ENCODE measurements around the gene TRAPPC13.
"Not testable (repeated sequence)": the region's sequence is repeated elsewhere in the genome, so short reads cannot be mapped to it uniquely, and the experiment has no call there.

TRAPPC13 gene

GRCh38 chr5:65672796-65673195 is 48.0 kb downstream of the TRAPPC13 start:
- no peaks in the 10 kb centered on the region for H3K9me3 ChIP-seq (ENCODE audit: control insufficient read depth, low read length)
- peaks cover 69% of the 10 kb centered on the region for H3K36me3 ChIP-seq (ENCODE audit: control insufficient read depth, insufficient read depth, low read length)
- DNase-seq = no peak
- no peaks in the 10 kb centered on the region for H3K27me3 ChIP-seq (replicated peaks; ENCODE audit: control insufficient read depth, insufficient read depth, low read length, poor library complexity, severe bottlenecking)
- no peaks in the 10 kb centered on the region for H3K4me1 ChIP-seq (ENCODE audit: control insufficient read depth, insufficient read depth, low read length, poor library complexity, severe bottlenecking)
- no peak overlapping the region for H3K27ac ChIP-seq (ENCODE audit: insufficient read depth, low read length, poor library complexity, severe bottlenecking)
- no peak overlapping the region for H3K4me3 ChIP-seq (ENCODE audit: insufficient read depth, low read depth, low read length, poor library complexity, severe bottlenecking)

DNA sequence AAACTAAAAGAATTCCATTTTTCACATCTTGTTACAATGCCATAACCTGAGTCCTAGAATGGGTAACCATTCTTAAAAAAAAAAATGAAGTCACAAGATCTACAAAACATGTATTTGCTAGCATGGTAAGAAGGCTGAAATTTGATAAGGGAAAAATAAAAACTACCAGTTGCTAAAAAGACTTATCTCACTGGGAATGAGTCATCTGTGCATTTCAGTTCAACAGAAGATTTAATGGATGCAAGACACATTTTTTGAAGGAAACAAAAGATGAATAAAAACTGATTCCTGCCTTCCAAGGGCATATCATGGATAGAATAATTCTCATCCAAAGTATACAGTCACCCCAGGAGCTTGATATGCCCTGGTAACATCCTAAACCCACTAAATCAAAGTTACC is 49.9 kb downstream of the TRAPPC13 start:
- no peak for DNase-seq
- H3K9me3 ChIP-seq (ENCODE audit: control insufficient read depth, low read length) = no peaks in the 10 kb centered on the region
- H3K36me3 ChIP-seq (ENCODE audit: control insufficient read depth, insufficient read depth, low read length) = peaks cover 64% of the 10 kb centered on the region
- H3K27me3 ChIP-seq (replicated peaks; ENCODE audit: control insufficient read depth, insufficient read depth, low read length, poor library complexity, severe bottlenecking) = no peaks in the 10 kb centered on the region
- H3K4me3 ChIP-seq (ENCODE audit: insufficient read depth, low read depth, low read length, poor library complexity, severe bottlenecking) = no peak overlapping the region
- H3K27ac ChIP-seq (ENCODE audit: insufficient read depth, low read length, poor library complexity, severe bottlenecking) = no peak overlapping the region
- H3K4me1 ChIP-seq (ENCODE audit: control insufficient read depth, insufficient read depth, low read length, poor library complexity, severe bottlenecking) = no peaks in the 10 kb centered on the region

DNA sequence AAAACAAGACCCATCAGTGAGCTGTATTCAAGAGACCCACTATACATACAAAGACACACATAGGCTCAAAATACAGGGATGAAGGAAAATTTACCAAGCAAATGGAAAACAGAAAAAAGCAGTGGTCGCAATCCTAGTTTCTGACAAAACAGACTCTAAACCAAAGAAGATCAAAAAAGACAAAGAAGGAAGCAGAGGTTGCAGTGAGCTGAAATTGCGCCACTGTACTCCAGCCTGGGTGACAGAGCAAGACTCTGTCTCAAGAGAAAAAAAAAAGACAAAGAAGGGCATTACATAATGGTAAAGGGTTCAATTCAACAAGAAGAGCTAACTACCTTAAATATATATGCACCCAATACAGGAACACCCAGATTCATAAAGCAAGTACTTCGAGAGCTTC is 51.2 kb downstream of the TRAPPC13 start:
- not testable (repeated sequence) for H3K4me3 ChIP-seq (ENCODE audit: insufficient read depth, low read depth, low read length, poor library complexity, severe bottlenecking); H3K9me3 ChIP-seq (ENCODE audit: control insufficient read depth, low read length); DNase-seq; H3K4me1 ChIP-seq (ENCODE audit: control insufficient read depth, insufficient read depth, low read length, poor library complexity, severe bottlenecking); H3K27ac ChIP-seq (ENCODE audit: insufficient read depth, low read length, poor library complexity, severe bottlenecking); H3K27me3 ChIP-seq (replicated peaks; ENCODE audit: control insufficient read depth, insufficient read depth, low read length, poor library complexity, severe bottlenecking)
- peaks cover 61% of the 10 kb centered on the region for H3K36me3 ChIP-seq (ENCODE audit: control insufficient read depth, insufficient read depth, low read length)

DNA sequence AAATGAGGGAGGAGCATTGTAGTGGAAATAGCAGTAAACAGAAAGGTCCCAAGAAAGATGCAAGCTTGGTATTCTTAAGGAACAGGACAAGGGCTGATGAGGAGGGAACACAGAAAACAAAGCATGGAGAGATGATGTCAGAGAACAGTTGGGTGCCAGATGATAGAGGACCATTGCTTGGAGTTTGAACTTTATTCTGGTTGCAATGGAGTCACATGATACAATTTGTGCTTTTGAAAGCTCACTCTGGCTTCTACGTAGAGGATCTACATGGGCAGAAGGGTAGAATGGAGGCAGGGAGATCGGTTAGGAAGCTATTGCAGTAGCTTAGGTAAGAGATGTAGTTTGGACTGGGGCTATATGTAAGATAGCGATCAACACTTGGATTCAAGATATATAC is 57.3 kb downstream of the TRAPPC13 start:
- no peaks in the 10 kb centered on the region for H3K27me3 ChIP-seq (replicated peaks; ENCODE audit: control insufficient read depth, insufficient read depth, low read length, poor library complexity, severe bottlenecking)
- H3K4me3 ChIP-seq (ENCODE audit: insufficient read depth, low read depth, low read length, poor library complexity, severe bottlenecking) = no peak overlapping the region
- H3K27ac ChIP-seq (ENCODE audit: insufficient read depth, low read length, poor library complexity, severe bottlenecking) = no peak overlapping the region
- no peaks in the 10 kb centered on the region for H3K9me3 ChIP-seq (ENCODE audit: control insufficient read depth, low read length)
- no peak for DNase-seq
- no peaks in the 10 kb centered on the region for H3K4me1 ChIP-seq (ENCODE audit: control insufficient read depth, insufficient read depth, low read length, poor library complexity, severe bottlenecking)
- H3K36me3 ChIP-seq (ENCODE audit: control insufficient read depth, insufficient read depth, low read length) = peaks cover 63% of the 10 kb centered on the region

GRCh38 chr5:65693121-65693520 is 68.3 kb downstream of the TRAPPC13 start:
- H3K36me3 ChIP-seq (ENCODE audit: control insufficient read depth, insufficient read depth, low read length) = peaks cover 44% of the 10 kb centered on the region
- no peak overlapping the region for H3K4me3 ChIP-seq (ENCODE audit: insufficient read depth, low read depth, low read length, poor library complexity, severe bottlenecking)

GRCh38 chr5:65695162-65695755 is 70.4 kb downstream of the TRAPPC13 start:
- H3K36me3 ChIP-seq (ENCODE audit: control insufficient read depth, insufficient read depth, low read length) = peaks cover 58% of the 10 kb centered on the region
- H3K9me3 ChIP-seq (ENCODE audit: control insufficient read depth, low read length) = no peaks in the 10 kb centered on the region
- no peaks in the 10 kb centered on the region for H3K4me1 ChIP-seq (ENCODE audit: control insufficient read depth, insufficient read depth, low read length, poor library complexity, severe bottlenecking)
- no peaks in the 10 kb centered on the region for H3K27me3 ChIP-seq (replicated peaks; ENCODE audit: control insufficient read depth, insufficient read depth, low read length, poor library complexity, severe bottlenecking)
- no peak overlapping the region for H3K27ac ChIP-seq (ENCODE audit: insufficient read depth, low read length, poor library complexity, severe bottlenecking)
- no peak overlapping the region for H3K4me3 ChIP-seq (ENCODE audit: insufficient read depth, low read depth, low read length, poor library complexity, severe bottlenecking)
- no peak for DNase-seq

More at GRCh38 chr5:65693121-65693520, 68.3 kb downstream of the TRAPPC13 start:
- H3K27ac ChIP-seq (ENCODE audit: insufficient read depth, low read length, poor library complexity, severe bottlenecking) = no peak overlapping the region
- no peaks in the 10 kb centered on the region for H3K9me3 ChIP-seq (ENCODE audit: control insufficient read depth, low read length)
- DNase-seq = no peak
- H3K27me3 ChIP-seq (replicated peaks; ENCODE audit: control insufficient read depth, insufficient read depth, low read length, poor library complexity, severe bottlenecking) = no peaks in the 10 kb centered on the region
- no peaks in the 10 kb centered on the region for H3K4me1 ChIP-seq (ENCODE audit: control insufficient read depth, insufficient read depth, low read length, poor library complexity, severe bottlenecking)

- peaks cover 56% of the 10 kb centered on the region for H3K36me3 ChIP-seq (ENCODE audit: control insufficient read depth, insufficient read depth, low read length)
- no peaks in the 10 kb centered on the region for H3K4me1 ChIP-seq (ENCODE audit: control insufficient read depth, insufficient read depth, low read length, poor library complexity, severe bottlenecking)
- H3K27ac ChIP-seq (ENCODE audit: insufficient read depth, low read length, poor library complexity, severe bottlenecking) = no peak overlapping the region
- no peaks in the 10 kb centered on the region for H3K9me3 ChIP-seq (ENCODE audit: control insufficient read depth, low read length)
- H3K27me3 ChIP-seq (replicated peaks; ENCODE audit: control insufficient read depth, insufficient read depth, low read length, poor library complexity, severe bottlenecking) = no peaks in the 10 kb centered on the region
- DNase-seq = no peak
- H3K4me3 ChIP-seq (ENCODE audit: insufficient read depth, low read depth, low read length, poor library complexity, severe bottlenecking) = no peak overlapping the region
Observed at GRCh38 chr5:65695896-65696295, 71.1 kb downstream of the TRAPPC13 start.

GRCh38 chr5:65696892-65697291 is 72.1 kb downstream of the TRAPPC13 start:
- Histone ChIP-seq H3K9me3 (ENCODE audit: control insufficient read depth, low read length) (no peaks in the 10 kb centered on the region), H3K4me1 (ENCODE audit: control insufficient read depth, insufficient read depth, low read length, poor library complexity, severe bottlenecking) (no peaks in the 10 kb centered on the region), H3K4me3 (ENCODE audit: insufficient read depth, low read depth, low read length, poor library complexity, severe bottlenecking) (no peak overlapping the region), H3K36me3 (ENCODE audit: control insufficient read depth, insufficient read depth, low read length) (peaks cover 57% of the 10 kb centered on the region), H3K27me3 (replicated peaks; ENCODE audit: control insufficient read depth, insufficient read depth, low read length, poor library complexity, severe bottlenecking) (no peaks in the 10 kb centered on the region), H3K27ac (ENCODE audit: insufficient read depth, low read length, poor library complexity, severe bottlenecking) (no peak overlapping the region)
- no peak for DNase-seq

- Histone ChIP-seq H3K27ac (ENCODE audit: insufficient read depth, low read length, poor library complexity, severe bottlenecking) (no peak overlapping the region), H3K36me3 (ENCODE audit: control insufficient read depth, insufficient read depth, low read length) (peaks cover 64% of the 10 kb centered on the region)
Observed at GRCh38 chr5:65699338-65699737, 74.5 kb downstream of the TRAPPC13 start.

GRCh38 chr5:65702036-65702435 is 77.2 kb downstream of the TRAPPC13 start:
- Histone ChIP-seq H3K4me3 (ENCODE audit: insufficient read depth, low read depth, low read length, poor library complexity, severe bottlenecking) (no peak overlapping the region), H3K27ac (ENCODE audit: insufficient read depth, low read length, poor library complexity, severe bottlenecking) (no peak overlapping the region), H3K27me3 (replicated peaks; ENCODE audit: control insufficient read depth, insufficient read depth, low read length, poor library complexity, severe bottlenecking) (no peaks in the 10 kb centered on the region), H3K4me1 (ENCODE audit: control insufficient read depth, insufficient read depth, low read length, poor library complexity, severe bottlenecking) (no peaks in the 10 kb centered on the region), H3K36me3 (ENCODE audit: control insufficient read depth, insufficient read depth, low read length) (peaks cover 56% of the 10 kb centered on the region), H3K9me3 (ENCODE audit: control insufficient read depth, low read length) (no peaks in the 10 kb centered on the region)
- no peak for DNase-seq

More at GRCh38 chr5:65699338-65699737, 74.5 kb downstream of the TRAPPC13 start:
- Histone ChIP-seq H3K4me3 (ENCODE audit: insufficient read depth, low read depth, low read length, poor library complexity, severe bottlenecking) (no peak overlapping the region), H3K9me3 (ENCODE audit: control insufficient read depth, low read length) (no peaks in the 10 kb centered on the region), H3K27me3 (replicated peaks; ENCODE audit: control insufficient read depth, insufficient read depth, low read length, poor library complexity, severe bottlenecking) (no peaks in the 10 kb centered on the region), H3K4me1 (ENCODE audit: control insufficient read depth, insufficient read depth, low read length, poor library complexity, severe bottlenecking) (no peaks in the 10 kb centered on the region)
- DNase-seq = no peak
